Transverse colon (tissue), 4 donors: ENCODE data around the gene MRM2.

Experiments used
- EP300 ChIP-seq: sonication (generic); formaldehyde crosslinking; IDR thresholded peaks from one replicate; pipeline ENCODE4 v1.6.1; 2017; ENCODE audit warnings: antibody characterized with exemption, low read depth
- POLR2A ChIP-seq: fragments of 450-650 bp; IDR thresholded peaks from one replicate; pipeline ENCODE4 v1.6.1; 2016; ENCODE audit warnings: antibody characterized with exemption, mild to moderate bottlenecking, moderate library complexity
- POLR2AphosphoS5 ChIP-seq, 3 donors: sonication (generic); formaldehyde crosslinking; IDR thresholded peaks; one replicate each; pipeline ENCODE4 v1.6.1; 2016; ENCODE audit warnings: antibody characterized with exemption in 3 of 3
- TF ChIP-seq, protein P1 (sequence below), 5 experiments: fragments of 200-600 bp in 3 of 5; fragments of 450-650 bp in 2 of 5; sonication (generic) in 3 of 5; IDR thresholded peaks; 1 replicate in 2 of 5; 2 replicates in 3 of 5; pipeline ENCODE4 v1.5.1; 2016 to 2017; ENCODE audit warnings: antibody characterized with exemption in 5 of 5, inconsistent platforms in 3 of 5, mild to moderate bottlenecking in 2 of 5, moderate library complexity in 1 of 5

DNA sequence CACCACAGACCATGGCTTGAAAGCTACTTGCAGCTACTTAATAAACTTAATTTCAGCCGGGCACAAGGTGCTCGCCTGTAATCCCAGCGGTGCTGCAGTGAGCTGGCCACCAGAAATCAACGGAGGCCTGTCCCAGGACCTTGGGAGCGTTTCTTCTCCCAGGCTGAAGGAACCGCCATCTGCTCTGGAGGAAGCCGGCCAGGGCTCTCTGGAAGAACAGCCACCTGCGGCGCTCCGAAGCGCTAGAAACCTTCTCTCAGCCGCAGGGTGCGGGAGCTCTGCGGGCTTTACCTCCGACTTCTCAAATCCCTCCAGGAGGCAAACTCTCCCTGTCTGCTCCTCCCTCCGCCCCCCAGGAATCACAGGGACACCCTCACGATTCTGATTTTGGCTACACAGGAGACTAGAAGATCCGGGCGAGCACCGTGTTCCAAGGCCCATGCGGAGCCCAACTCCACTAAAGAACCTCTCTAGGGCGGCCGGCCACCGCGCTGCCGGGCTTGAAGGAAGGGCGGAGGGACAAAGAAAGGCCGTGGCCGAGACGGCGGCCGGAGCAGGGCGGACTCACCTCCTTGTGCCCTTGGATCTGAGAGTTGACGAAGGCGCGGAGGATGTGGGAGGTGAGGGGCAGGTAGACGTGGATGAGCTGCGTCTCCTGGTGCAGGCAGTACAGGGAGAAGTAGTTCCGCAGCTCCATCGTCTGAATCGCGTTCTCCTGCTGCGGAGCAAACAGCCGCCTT, 14.5 kb upstream of the MRM2 start:
- TF ChIP-seq, protein P1, sequence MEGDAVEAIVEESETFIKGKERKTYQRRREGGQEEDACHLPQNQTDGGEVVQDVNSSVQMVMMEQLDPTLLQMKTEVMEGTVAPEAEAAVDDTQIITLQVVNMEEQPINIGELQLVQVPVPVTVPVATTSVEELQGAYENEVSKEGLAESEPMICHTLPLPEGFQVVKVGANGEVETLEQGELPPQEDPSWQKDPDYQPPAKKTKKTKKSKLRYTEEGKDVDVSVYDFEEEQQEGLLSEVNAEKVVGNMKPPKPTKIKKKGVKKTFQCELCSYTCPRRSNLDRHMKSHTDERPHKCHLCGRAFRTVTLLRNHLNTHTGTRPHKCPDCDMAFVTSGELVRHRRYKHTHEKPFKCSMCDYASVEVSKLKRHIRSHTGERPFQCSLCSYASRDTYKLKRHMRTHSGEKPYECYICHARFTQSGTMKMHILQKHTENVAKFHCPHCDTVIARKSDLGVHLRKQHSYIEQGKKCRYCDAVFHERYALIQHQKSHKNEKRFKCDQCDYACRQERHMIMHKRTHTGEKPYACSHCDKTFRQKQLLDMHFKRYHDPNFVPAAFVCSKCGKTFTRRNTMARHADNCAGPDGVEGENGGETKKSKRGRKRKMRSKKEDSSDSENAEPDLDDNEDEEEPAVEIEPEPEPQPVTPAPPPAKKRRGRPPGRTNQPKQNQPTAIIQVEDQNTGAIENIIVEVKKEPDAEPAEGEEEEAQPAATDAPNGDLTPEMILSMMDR (IDR thresholded peaks at IDR 0.05) = no peak
- no peak for TF ChIP-seq POLR2AphosphoS5 (IDR thresholded peaks at IDR 0.05)
- no peak for TF ChIP-seq POLR2A
- no peak for TF ChIP-seq EP300
